ENCODE measurements around the gene NAP1L4. TPM values are rescaled to one million over a fixed set of nuclear protein-coding genes. Genes with fewer than 3 reads are reported as not detected.
"Not testable (repeated sequence)": the region's sequence is repeated elsewhere in the genome, so short reads cannot be mapped to it uniquely, and the experiment has no call there.

NAP1L4 gene
- total RNA-seq, 1 donor from 2014 or later = 172 TPM

DNA sequence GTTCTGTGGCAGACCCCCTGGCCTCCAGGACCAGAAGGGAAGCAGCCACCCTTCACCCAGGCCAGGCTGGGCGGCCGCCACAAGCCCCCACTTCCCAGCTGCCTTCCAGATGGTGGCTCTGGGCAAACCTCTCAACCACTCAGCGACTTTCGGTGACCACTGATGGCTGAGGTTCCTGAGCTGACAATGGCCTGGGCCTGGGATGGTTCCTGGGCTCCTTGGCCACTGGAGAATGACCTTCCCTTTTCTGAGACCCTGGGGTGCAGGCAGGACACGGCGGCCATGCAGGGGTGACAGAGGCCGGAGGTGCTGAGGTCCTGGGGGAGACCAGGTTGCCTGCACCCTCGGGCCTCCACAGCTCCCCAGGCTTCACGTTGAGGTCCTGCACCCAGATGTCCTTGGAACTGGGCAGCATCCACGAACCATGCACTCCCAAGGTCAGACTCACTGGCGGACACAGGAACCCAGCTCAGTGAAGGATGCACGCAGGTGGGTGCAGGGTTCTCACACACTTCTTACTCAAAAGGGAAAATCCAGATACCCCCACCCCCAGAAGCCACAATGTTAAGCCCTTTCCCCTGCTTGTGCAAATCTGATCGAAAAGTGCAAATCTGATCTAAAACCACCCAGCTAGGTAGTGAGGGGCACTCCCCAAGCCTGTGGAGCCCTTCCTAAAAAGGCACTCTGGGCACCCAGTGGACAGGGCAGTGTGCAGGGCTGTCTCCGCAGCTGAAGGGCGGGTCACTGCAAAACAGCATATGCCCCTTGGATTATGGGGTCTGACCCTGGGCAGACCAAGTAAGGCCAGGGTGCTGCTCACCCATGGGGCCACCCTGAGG is 49.0 kb downstream of the NAP1L4 start:
- TF ChIP-seq, protein P1, sequence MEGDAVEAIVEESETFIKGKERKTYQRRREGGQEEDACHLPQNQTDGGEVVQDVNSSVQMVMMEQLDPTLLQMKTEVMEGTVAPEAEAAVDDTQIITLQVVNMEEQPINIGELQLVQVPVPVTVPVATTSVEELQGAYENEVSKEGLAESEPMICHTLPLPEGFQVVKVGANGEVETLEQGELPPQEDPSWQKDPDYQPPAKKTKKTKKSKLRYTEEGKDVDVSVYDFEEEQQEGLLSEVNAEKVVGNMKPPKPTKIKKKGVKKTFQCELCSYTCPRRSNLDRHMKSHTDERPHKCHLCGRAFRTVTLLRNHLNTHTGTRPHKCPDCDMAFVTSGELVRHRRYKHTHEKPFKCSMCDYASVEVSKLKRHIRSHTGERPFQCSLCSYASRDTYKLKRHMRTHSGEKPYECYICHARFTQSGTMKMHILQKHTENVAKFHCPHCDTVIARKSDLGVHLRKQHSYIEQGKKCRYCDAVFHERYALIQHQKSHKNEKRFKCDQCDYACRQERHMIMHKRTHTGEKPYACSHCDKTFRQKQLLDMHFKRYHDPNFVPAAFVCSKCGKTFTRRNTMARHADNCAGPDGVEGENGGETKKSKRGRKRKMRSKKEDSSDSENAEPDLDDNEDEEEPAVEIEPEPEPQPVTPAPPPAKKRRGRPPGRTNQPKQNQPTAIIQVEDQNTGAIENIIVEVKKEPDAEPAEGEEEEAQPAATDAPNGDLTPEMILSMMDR (conservative IDR thresholded peaks at IDR 0.05) = no peak
- no peak overlapping the region for H3K4me3 Mint-ChIP-seq
- no peaks in the 10 kb centered on the region for H3K9me3 Mint-ChIP-seq
- DNase-seq (ENCODE audit: extremely low spot score, unreplicated experiment) = no peak
- peaks cover 22% of the 10 kb centered on the region for H3K36me3 Mint-ChIP-seq
- H3K27ac Mint-ChIP-seq = no peak overlapping the region
- H3K27me3 Mint-ChIP-seq = peaks cover 2% of the 10 kb centered on the region
- peaks cover 4% of the 10 kb centered on the region for H3K4me1 Mint-ChIP-seq (ENCODE audit: unreplicated experiment)

DNA sequence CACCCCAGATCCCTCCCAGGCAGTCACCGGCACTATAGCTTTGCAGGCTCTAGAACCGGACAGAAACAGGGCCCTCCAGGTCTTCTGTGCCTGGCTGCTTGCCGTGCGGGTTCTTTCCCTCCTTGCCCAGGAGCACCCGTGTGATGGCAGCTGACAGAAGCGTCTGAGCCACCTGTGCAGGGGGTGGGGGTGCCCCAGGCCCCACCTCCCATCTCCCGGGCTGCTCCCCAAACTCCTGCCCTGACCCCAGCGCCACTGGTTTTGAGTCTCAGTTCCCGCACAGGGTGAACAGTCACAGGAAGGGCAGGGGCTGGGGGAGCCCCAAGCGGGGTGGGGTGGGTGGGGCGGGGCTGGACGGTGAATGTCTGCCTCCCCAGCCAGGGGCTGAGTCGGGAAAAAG is 49.7 kb downstream of the NAP1L4 start:
- peaks cover 4% of the 10 kb centered on the region for H3K4me1 Mint-ChIP-seq (ENCODE audit: unreplicated experiment)
- H3K4me3 Mint-ChIP-seq = no peak overlapping the region
- H3K36me3 Mint-ChIP-seq = peaks cover 22% of the 10 kb centered on the region
- peaks cover 4% of the 10 kb centered on the region for H3K27me3 Mint-ChIP-seq
- no peak overlapping the region for H3K27ac Mint-ChIP-seq
- H3K9me3 Mint-ChIP-seq = peaks cover 2% of the 10 kb centered on the region
- no peak for DNase-seq (ENCODE audit: extremely low spot score, unreplicated experiment)
- TF ChIP-seq, protein P1 (conservative IDR thresholded peaks at IDR 0.05) = no peak

DNA sequence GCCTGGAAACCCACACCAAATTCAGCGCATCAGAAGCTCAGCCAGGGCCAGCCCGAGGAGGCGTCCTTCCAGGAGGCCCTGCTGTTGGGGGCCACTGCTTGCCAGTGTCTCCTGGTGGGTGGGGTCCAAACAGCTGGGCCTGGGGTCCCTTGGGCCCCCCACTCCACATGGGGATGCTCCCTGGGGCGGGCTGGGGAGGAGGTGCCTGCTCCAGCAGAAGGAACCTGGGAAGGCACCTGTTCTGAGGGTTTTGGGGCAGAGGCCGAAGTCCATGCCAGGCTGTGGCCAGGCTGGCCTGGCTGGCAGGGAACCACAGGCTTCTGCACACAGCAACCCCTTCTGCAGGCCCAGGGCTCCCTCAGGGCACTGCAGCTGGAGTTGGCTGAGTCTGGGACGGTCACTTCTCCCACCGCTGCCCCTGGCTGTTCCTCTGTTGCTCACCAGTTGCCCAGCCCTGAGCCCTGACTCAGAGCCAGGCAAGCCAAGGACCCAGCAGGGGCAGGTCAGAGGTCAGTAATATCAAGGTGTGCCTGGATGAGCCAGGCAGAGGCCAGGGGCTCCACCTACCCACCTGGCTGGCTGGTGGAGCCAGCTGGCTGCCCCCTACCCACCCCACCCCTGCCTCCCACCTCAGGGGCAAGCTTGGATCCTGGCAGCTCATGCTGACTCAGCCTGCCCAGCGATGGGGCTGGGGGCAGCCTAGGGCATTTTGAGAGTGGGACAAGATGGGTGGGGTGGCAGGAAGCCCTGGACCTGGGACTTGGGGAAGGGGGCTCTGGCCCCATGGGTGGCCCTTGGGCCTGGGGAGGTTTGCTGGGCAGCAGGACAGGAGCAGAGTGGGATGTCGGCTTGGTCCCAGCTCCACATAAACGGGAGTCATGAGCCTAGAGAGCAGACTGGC is 51.0 kb downstream of the NAP1L4 start:
- TF ChIP-seq, protein P1 (conservative IDR thresholded peaks at IDR 0.05) = no peak
- peaks cover 21% of the 10 kb centered on the region for H3K36me3 Mint-ChIP-seq
- no peak overlapping the region for H3K27ac Mint-ChIP-seq

DNA sequence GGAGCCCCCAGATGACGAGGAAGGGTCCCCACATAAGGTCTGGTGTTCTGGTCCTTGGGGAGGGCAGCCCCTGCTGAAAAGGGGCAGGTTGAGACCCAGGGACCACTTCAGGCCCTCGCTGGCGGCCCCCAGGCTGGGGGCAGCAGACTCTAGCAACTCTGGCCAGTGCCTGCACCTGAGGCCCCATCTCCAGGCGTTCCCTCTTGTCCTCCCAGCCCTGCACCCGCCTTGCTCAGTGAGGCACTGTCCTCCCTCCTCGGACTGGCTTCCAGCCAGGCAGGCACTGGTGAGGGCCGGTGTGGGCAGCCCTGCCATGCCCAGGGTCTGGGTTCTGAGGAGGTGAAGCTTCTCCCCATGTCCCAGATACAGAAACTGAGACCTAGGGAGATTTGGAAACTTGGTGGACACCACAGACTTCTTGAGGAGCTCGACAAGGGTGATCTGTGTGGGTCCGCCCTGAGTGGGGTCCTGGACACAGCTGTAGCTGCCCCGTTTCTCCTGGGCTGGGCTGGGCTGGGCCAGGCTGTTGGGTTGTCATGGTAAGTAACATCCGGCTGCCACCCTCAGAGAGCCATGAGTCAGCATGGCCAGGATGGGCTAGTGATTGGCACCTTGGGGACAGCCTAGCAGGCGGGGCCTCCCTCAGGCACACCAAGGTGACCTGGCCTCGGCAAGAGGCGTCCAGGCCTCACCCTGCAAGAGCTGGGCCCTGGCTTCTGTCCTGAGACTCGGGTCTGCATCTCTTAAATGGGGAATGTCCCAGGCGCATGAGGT is 51.8 kb downstream of the NAP1L4 start:
- Mint-ChIP-seq H3K27me3 (peaks cover 6% of the 10 kb centered on the region), H3K4me1 (ENCODE audit: unreplicated experiment) (no peaks in the 10 kb centered on the region), H3K27ac (no peak overlapping the region), H3K36me3 (peaks cover 19% of the 10 kb centered on the region), H3K4me3 (no peak overlapping the region), H3K9me3 (peaks cover 5% of the 10 kb centered on the region)
- TF ChIP-seq, protein P1 (conservative IDR thresholded peaks at IDR 0.05) = no peak
- DNase-seq (ENCODE audit: extremely low spot score, unreplicated experiment) = no peak

More for the DNA sequence above, 51.0 kb downstream of the NAP1L4 start:
- H3K4me1 Mint-ChIP-seq (ENCODE audit: unreplicated experiment) = peaks cover 3% of the 10 kb centered on the region
- DNase-seq (ENCODE audit: extremely low spot score, unreplicated experiment) = no peak
- H3K9me3 Mint-ChIP-seq = peaks cover 5% of the 10 kb centered on the region
- peaks cover 6% of the 10 kb centered on the region for H3K27me3 Mint-ChIP-seq
- H3K4me3 Mint-ChIP-seq = no peak overlapping the region

DNA sequence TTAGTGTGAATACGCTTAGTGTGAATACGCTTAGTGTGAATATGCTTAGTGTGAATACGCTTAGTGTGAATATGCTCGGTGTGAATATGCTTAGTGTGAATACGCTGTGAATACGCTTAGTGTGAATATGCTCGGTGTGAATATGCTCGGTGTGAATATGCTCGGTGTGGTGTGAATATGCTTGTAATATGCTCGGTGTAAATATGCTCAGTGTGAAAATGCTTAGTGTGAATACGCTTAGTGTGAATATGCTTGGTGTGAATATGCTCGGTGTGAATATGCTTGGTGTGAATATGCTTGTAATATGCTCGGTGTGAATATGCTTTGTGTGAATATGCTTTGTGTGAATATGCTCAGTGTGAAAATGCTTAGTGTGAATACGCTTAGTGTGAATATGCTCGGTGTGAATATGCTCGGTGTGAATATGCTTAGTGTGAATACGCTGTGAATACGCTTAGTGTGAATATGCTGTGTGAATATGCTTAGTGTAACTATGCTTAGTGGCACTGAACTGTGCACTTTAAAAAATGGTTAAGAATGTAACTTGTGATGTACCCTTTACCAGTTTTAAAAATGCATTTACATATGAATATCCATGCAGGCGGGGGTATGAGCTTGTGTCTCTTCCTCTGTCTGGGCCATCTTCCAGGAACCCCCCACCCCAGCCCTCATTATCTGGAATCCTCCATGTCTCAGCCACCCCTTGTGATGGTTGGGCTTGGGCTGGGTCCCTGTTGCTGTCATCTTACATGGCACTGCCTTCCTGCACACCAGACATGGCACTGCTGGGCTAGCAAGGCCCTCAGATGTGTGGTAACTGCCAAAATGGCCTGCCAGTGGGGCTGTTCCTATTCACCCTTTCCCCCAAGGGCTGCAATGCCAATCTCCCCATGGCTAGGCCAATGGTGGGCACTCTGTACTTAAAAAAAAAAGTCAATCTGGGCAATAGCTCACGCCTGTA is 53.4 kb downstream of the NAP1L4 start:
- DNase-seq (ENCODE audit: extremely low spot score, unreplicated experiment); H3K4me1 Mint-ChIP-seq (ENCODE audit: unreplicated experiment); H3K9me3 Mint-ChIP-seq; H3K27me3 Mint-ChIP-seq: not testable (repeated sequence)
- H3K4me3 Mint-ChIP-seq = peak overlapping the region; percentile 60
- H3K36me3 Mint-ChIP-seq = peaks cover 19% of the 10 kb centered on the region
- H3K27ac Mint-ChIP-seq = peak overlapping the region; percentile 72

DNA sequence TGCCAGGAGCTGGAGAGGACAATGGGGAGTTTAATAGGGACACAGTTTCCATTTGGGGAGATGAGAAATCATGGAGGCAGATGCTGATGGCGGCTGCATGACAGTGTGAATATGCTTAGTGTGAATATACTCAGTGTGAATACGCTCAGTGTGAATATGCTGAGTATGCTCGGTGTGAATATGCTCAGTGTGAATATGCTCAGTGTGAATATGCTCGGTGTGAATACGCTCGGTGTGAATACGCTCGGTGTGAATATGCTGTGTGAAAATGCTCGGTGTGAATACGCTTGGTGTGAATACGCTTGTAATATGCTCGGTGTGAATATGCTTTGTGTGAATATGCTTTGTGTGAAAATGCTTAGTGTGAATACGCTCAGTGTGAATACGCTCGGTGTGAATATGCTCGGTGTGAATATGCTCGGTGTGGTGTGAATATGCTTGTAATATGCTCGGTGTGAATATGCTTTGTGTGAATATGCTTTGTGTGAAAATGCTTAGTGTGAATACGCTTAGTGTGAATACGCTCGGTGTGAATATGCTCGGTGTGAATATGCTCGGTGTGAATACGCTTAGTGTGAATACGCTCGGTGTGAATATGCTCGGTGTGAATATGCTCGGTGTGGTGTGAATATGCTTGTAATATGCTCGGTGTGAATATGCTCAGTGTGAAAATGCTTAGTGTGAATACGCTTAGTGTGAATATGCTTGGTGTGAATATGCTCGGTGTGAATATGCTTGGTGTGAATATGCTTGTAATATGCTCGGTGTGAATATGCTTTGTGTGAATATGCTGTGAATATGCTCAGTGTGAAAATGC is 54.3 kb downstream of the NAP1L4 start:
- Mint-ChIP-seq H3K4me3 (peak overlapping the region; percentile 73), H3K36me3 (peaks cover 19% of the 10 kb centered on the region), H3K27ac (peak overlapping the region; percentile 82)
- not testable (repeated sequence) for H3K9me3 Mint-ChIP-seq; DNase-seq (ENCODE audit: extremely low spot score, unreplicated experiment); H3K27me3 Mint-ChIP-seq; H3K4me1 Mint-ChIP-seq (ENCODE audit: unreplicated experiment)

All from type B pancreatic cell (in vitro differentiated cells).